GM23248 (cell line): ENCODE results near the gene GSTM4. TPM values are rescaled to one million over a fixed set of nuclear protein-coding genes. Genes with fewer than 3 reads are reported as not detected.

ENCODE experiments used
- DNase-seq: peaks from one replicate; pipeline ENCODE4 v3.0.0-alpha.2; 2015
- H2AFZ ChIP-seq: fragments of 200-600 bp; sonication (generic); 2 replicates; pipeline ENCODE4 v1.6.1; 2016; ENCODE audit warnings: antibody characterized with exemption
- H3F3A ChIP-seq: fragments of 200-600 bp; sonication (generic); 2 replicates; pipeline ENCODE4 v1.6.1; 2016; ENCODE audit warnings: mild to moderate bottlenecking, antibody characterized with exemption, mixed run types; ENCODE audit not compliant: insufficient read depth
- H3K27ac ChIP-seq: fragments of 200-600 bp; sonication (generic); 2 replicates; pipeline ENCODE4 v1.5.1; 2016; ENCODE audit warnings: mild to moderate bottlenecking
- H3K27me3 ChIP-seq: fragments of 200-600 bp; sonication (generic); replicated peaks from 2 replicates; pipeline ENCODE4 v1.6.1; 2016; ENCODE audit warnings: mild to moderate bottlenecking; ENCODE audit not compliant: insufficient read depth
- H3K36me3 ChIP-seq: fragments of 200-600 bp; sonication (generic); 2 replicates; pipeline ENCODE4 v1.6.1; 2016; ENCODE audit warnings: low read depth, mild to moderate bottlenecking
- H3K4me1 ChIP-seq: fragments of 200-600 bp; sonication (generic); 2 replicates; pipeline ENCODE4 v1.6.1; 2016; ENCODE audit warnings: mild to moderate bottlenecking; ENCODE audit not compliant: insufficient read depth
- H3K4me2 ChIP-seq: fragments of 200-600 bp; sonication (generic); one replicate; pipeline ENCODE4 v1.6.1; 2016; ENCODE audit warnings: mild to moderate bottlenecking; ENCODE audit not compliant: unreplicated experiment
- H3K4me3 ChIP-seq: fragments of 200-600 bp; sonication (generic); 2 replicates; pipeline ENCODE4 v1.5.1; 2016; ENCODE audit warnings: mild to moderate bottlenecking
- H3K79me2 ChIP-seq: fragments of 200-600 bp; sonication (generic); 2 replicates; pipeline ENCODE4 v1.6.1; 2016; ENCODE audit warnings: mild to moderate bottlenecking; ENCODE audit not compliant: insufficient read depth
- H3K9ac ChIP-seq: fragments of 200-600 bp; sonication (generic); 2 replicates; pipeline ENCODE4 v1.6.1; 2016; ENCODE audit warnings: mild to moderate bottlenecking
- H3K9me2 ChIP-seq: fragments of 200-600 bp; sonication (generic); 2 replicates; pipeline ENCODE4 v1.6.1; 2016; ENCODE audit warnings: mixed run types, mild to moderate bottlenecking, moderate library complexity; ENCODE audit not compliant: insufficient read depth
- H3K9me3 ChIP-seq: fragments of 200-600 bp; sonication (generic); one replicate; pipeline ENCODE4 v1.6.1; 2017; ENCODE audit warnings: low read depth
- H4K20me1 ChIP-seq: fragments of 200-600 bp; sonication (generic); 2 replicates; pipeline ENCODE4 v1.6.0; 2016; ENCODE audit not compliant: insufficient read depth
- EZH2 ChIP-seq: fragments of 200-600 bp; sonication (generic); IDR thresholded peaks from 2 replicates; pipeline ENCODE4 v1.6.1; 2018; ENCODE audit warnings: antibody characterized with exemption, mild to moderate bottlenecking; ENCODE audit not compliant: insufficient read depth, poor library complexity, severe bottlenecking
- EZH2phosphoT487 ChIP-seq: fragments of 200-600 bp; sonication (generic); IDR thresholded peaks from 2 replicates; pipeline ENCODE4 v1.6.1; 2018; ENCODE audit warnings: antibody characterized with exemption, moderate library complexity, mild to moderate bottlenecking, low read depth; ENCODE audit not compliant: insufficient read depth
- WGBS, 2 experiments: methylation state at CpG; one replicate each; pipeline ENCODE4 v1.1.6; 2015 to 2017; ENCODE audit warnings: low lambda C conversion rate in 2 of 2, low coverage in 1 of 2; ENCODE audit errors: missing lambda C conversion rate in 2 of 2; 5-methylcytosine and 5-hydroxymethylcytosine counted together
- in situ Hi-C: fragments of 300-500 bp; cut with MboI; formaldehyde crosslinking; loops from 2 replicates; pipeline ENCODE4 v1.15.0; 2020
- polyA plus RNA-seq: library from polyadenylated mRNA; unstranded; fragments of >200 nt; fragmentation: Nextera tagmentation; extraction: Ambion mirVana; gene quantifications from 2 replicates; pipeline ENCODE4 v1.2.1, GENCODE V29; 2016
- total RNA-seq: library from RNA; depleted of rRNA; stranded (reverse); fragments of >200 nt; shearing (Covaris generic); gene quantifications from 2 replicates; pipeline ENCODE4 v1.2.3, GENCODE V29; 2014

The GSTM4 gene
- total and polyA plus RNA-seq, 2 experiments from 2014 or later, result 6.2 to 12.4 TPM

GRCh38 chr1:109618661-109619575, 37.0 kb upstream of the GSTM4 start:
- H3K79me2 ChIP-seq, result peaks cover 42% of the 10 kb centered on the region
- H3K27ac ChIP-seq, result peak overlapping the region; percentile 99
- H3K27me3 ChIP-seq, result no peaks in the 10 kb centered on the region
- peak overlapping the region; percentile 100 for H3K9ac ChIP-seq
- peak overlapping the region; percentile 95 for H3K4me2 ChIP-seq
- TF ChIP-seq EZH2 (no peak), EZH2phosphoT487 (no peak)
- WGBS, 2 experiments, result 54 to 59% methylated on average over 9 of the region's 9 CpGs
- H3K4me1 ChIP-seq, result peaks cover 54% of the 10 kb centered on the region
- H3K9me3 ChIP-seq, result no peaks in the 10 kb centered on the region
- peak overlapping the region; percentile 69 for H2AFZ ChIP-seq
- peak overlapping the region; percentile 92 for H3K4me3 ChIP-seq
- no peak for DNase-seq
- H3F3A ChIP-seq, result peaks cover 38% of the 10 kb centered on the region
- H4K20me1 ChIP-seq, result no peaks in the 10 kb centered on the region; the same call in 1 of the 2 replicates
- in situ Hi-C loops, result no loop called here
- no peaks in the 10 kb centered on the region for H3K9me2 ChIP-seq
- no peaks in the 10 kb centered on the region for H3K36me3 ChIP-seq

- no peak for TF ChIP-seq EZH2
- TF ChIP-seq EZH2phosphoT487, result no peak
Observed at GRCh38 chr1:109619576-109620400, 36.1 kb upstream of the GSTM4 start, which contains the start of the genes AMPD2 and GNAT2. Gene AMPD2, plus strand, starts transcription at chr1:109619837. Its CDS starts 1,339 bp downstream, at chr1:109621176. Gene GNAT2, minus strand, starts transcription at chr1:109619616. Its CDS starts 6,746 bp downstream, at chr1:109612870.

GRCh38 chr1:109620401-109620791, 35.5 kb upstream of the GSTM4 start:
- peak overlapping the region; percentile 99 for H3K27ac ChIP-seq
- peak overlapping the region; percentile 95 for H3K4me2 ChIP-seq
- H3K4me1 ChIP-seq, result peaks cover 61% of the 10 kb centered on the region
- peak overlapping the region; percentile 100 for H3K9ac ChIP-seq
- peak overlapping the region; percentile 69 for H2AFZ ChIP-seq
- peak overlapping the region; percentile 92 for H3K4me3 ChIP-seq
- H3K79me2 ChIP-seq, result peaks cover 57% of the 10 kb centered on the region
- TF ChIP-seq EZH2, result no peak
- TF ChIP-seq EZH2phosphoT487, result no peak
- WGBS, 2 experiments, result 0 to 1% methylated on average over 9 of the region's 9 CpGs
- peak; percentile 81 for DNase-seq
- H4K20me1 ChIP-seq, result no peaks in the 10 kb centered on the region; the same call in 1 of the 2 replicates
- H3K27me3 ChIP-seq, result no peaks in the 10 kb centered on the region
- no peaks in the 10 kb centered on the region for H3K36me3 ChIP-seq
- no peaks in the 10 kb centered on the region for H3K9me2 ChIP-seq
- no peaks in the 10 kb centered on the region for H3K9me3 ChIP-seq
- H3F3A ChIP-seq, result peaks cover 36% of the 10 kb centered on the region
- in situ Hi-C loops, result no loop called here

More at GRCh38 chr1:109619576-109620400, 36.1 kb upstream of the GSTM4 start, which contains the start of the genes AMPD2 and GNAT2:
- H3K9ac ChIP-seq, result peak within 1 kb of the TSS; percentile 100
- H3K4me2 ChIP-seq, result peak within 1 kb of the TSS; percentile 95
- no peaks in the 10 kb centered on the region for H3K9me2 ChIP-seq
- H4K20me1 ChIP-seq, result no peaks in the 10 kb centered on the region; the same call in 1 of the 2 replicates
- no peaks in the 10 kb centered on the region for H3K27me3 ChIP-seq
- H3K79me2 ChIP-seq, result peaks cover 51% of the 10 kb centered on the region
- no peaks in the 10 kb centered on the region for H3K36me3 ChIP-seq
- in situ Hi-C loops, result no loop called here
- H3K9me3 ChIP-seq, result no peaks in the 10 kb centered on the region
- DNase-seq, result peak; percentile 94
- peak within 1 kb of the TSS; percentile 69 for H2AFZ ChIP-seq
- WGBS, 2 experiments, result 1 to 2% methylated on average over 42 to 45 of the region's 47 CpGs
- peak within 1 kb of the TSS; percentile 99 for H3K27ac ChIP-seq
- H3K4me3 ChIP-seq, result peak within 1 kb of the TSS; percentile 92
- peaks cover 36% of the 10 kb centered on the region for H3F3A ChIP-seq
- H3K4me1 ChIP-seq, result peaks cover 61% of the 10 kb centered on the region

GRCh38 chr1:109620841-109621286, 35.0 kb upstream of the GSTM4 start:
- H3K4me1 ChIP-seq, result peaks cover 61% of the 10 kb centered on the region
- no peaks in the 10 kb centered on the region; the same call in 1 of the 2 replicates for H4K20me1 ChIP-seq
- H3K9me3 ChIP-seq, result no peaks in the 10 kb centered on the region
- H3K27me3 ChIP-seq, result no peaks in the 10 kb centered on the region
- peak overlapping the region; percentile 95 for H3K4me2 ChIP-seq
- peak overlapping the region; percentile 92 for H3K4me3 ChIP-seq
- H3K36me3 ChIP-seq, result no peaks in the 10 kb centered on the region
- H3K9me2 ChIP-seq, result no peaks in the 10 kb centered on the region
- in situ Hi-C loops, result no loop called here
- H3K27ac ChIP-seq, result peak overlapping the region; percentile 99
- H2AFZ ChIP-seq, result peak overlapping the region; percentile 69
- H3F3A ChIP-seq, result peaks cover 33% of the 10 kb centered on the region
- peak overlapping the region; percentile 100 for H3K9ac ChIP-seq
- peak; percentile 98 for DNase-seq
- 0 to 2% methylated on average over 18 of the region's 18 CpGs for WGBS, 2 experiments
- peaks cover 62% of the 10 kb centered on the region for H3K79me2 ChIP-seq
- TF ChIP-seq EZH2phosphoT487 (no peak), EZH2 (no peak)
